Muscle layer of duodenum (tissue), 2 donors: ENCODE data around the gene FKBP4.
"Not testable (repeated sequence)": the region's sequence is repeated elsewhere in the genome, so short reads cannot be mapped to it uniquely, and the experiment has no call there.

ENCODE experiments used
- H3K27ac ChIP-seq: one replicate; pipeline ENCODE4 v1.7.0; 2013; ENCODE audit warnings: mild to moderate bottlenecking, low read length
- H3K27me3 ChIP-seq: one replicate; pipeline ENCODE4 v1.7.0; 2013; ENCODE audit warnings: low read depth, mild to moderate bottlenecking, control low read depth, low read length
- H3K36me3 ChIP-seq, 2 donors: one replicate each; pipeline ENCODE4 v1.7.0; 2013; ENCODE audit warnings: low read length in 2 of 2, control low read depth in 1 of 2, mild to moderate bottlenecking in 1 of 2; ENCODE audit not compliant: insufficient read depth in 2 of 2, control insufficient read depth in 1 of 2
- H3K4me1 ChIP-seq, 2 donors: one replicate each; pipeline ENCODE4 v1.7.0; 2013; ENCODE audit warnings: low read length in 2 of 2, mild to moderate bottlenecking in 2 of 2, control low read depth in 1 of 2, moderate library complexity in 1 of 2; ENCODE audit not compliant: insufficient read depth in 2 of 2, control insufficient read depth in 1 of 2
- H3K4me3 ChIP-seq, 2 donors: one replicate each; pipeline ENCODE4 v1.7.0; 2013; ENCODE audit warnings: low read length in 2 of 2, low read depth in 1 of 2, mild to moderate bottlenecking in 1 of 2
- H3K9me3 ChIP-seq, 2 donors: one replicate each; pipeline ENCODE4 v1.7.0; 2013; ENCODE audit warnings: low read length in 2 of 2, control low read depth in 1 of 2, mild to moderate bottlenecking in 1 of 2; ENCODE audit not compliant: control insufficient read depth in 1 of 2
- donor health status: healthy.

The FKBP4 gene

DNA sequence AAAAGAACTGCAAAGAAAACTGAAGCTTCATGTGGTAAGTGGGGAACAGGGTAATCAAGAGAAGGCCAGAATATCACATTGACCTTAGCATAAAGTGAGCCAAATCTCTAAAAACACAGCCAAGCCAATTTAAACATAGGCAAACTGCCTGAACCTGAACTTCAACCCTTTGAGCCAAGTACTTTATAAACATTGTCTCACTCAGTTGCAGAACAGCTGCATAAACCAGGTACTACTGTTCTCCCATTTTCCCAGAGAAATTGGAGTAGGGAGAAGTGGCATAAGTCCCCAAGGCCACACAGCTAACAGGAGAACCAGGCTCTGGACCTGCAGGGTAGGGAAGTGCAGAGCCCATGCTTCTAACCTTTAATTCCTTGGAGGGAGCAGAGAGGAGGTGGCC lies 30.4 kb upstream of the FKBP4 start:
- H3K36me3 ChIP-seq: peaks cover 0 to 7% of the 10 kb centered on the region in 2 donors
- H3K4me3 ChIP-seq: no peak overlapping the region
- H3K9me3 ChIP-seq: no peaks in the 10 kb centered on the region
- no peaks in the 10 kb centered on the region for H3K27me3 ChIP-seq
- no peak overlapping the region for H3K27ac ChIP-seq
- no peaks in the 10 kb centered on the region for H3K4me1 ChIP-seq

DNA sequence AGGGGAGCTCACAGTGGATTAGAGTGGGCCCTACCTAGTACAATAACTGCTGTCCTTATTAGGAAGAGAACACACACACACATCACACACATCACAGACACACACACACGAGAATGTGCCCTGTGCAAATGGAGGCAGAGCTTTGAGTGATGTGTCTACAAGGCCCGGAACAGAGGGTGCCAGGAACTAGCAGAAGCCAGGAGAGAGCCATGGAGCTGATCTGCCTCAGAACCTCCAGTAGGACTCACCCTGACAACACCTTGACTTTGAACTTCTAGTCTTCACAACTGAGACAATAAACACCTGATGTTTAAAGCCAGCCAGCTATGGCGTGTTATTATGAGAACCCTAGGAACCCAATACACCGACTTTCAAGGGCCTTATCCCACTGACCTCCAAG lies 29.7 kb upstream of the FKBP4 start:
- Histone ChIP-seq H3K36me3 (peaks cover 0 to 7% of the 10 kb centered on the region in 2 donors), H3K4me1 (no peaks in the 10 kb centered on the region), H3K4me3 (no peak overlapping the region), H3K27ac (no peak overlapping the region), H3K9me3 (no peaks in the 10 kb centered on the region), H3K27me3 (no peaks in the 10 kb centered on the region)

DNA sequence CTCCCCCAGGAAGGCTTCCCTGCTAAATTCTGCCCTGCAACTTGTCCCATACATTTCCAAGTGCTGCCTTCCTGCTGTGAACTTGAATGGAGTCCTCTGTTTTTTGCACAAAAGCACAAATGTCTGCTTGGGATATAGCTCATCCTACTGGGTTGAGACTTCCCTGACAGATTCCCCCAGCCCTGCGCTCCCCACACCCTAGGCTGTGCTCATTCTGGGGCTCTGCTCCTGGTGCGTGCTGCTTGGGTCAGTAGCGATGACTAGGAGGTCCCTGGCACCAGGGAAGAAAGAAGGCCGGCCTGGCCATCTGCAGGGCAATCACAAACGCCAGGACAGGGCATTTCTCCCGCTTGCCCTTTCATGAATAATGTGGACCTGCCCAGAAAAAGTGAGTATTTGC lies 29.2 kb upstream of the FKBP4 start:
- Histone ChIP-seq H3K9me3 (no peaks in the 10 kb centered on the region), H3K4me3 (no peak overlapping the region), H3K27ac (no peak overlapping the region), H3K36me3 (peaks cover 0 to 7% of the 10 kb centered on the region in 2 donors), H3K27me3 (no peaks in the 10 kb centered on the region), H3K4me1 (no peaks in the 10 kb centered on the region)

DNA sequence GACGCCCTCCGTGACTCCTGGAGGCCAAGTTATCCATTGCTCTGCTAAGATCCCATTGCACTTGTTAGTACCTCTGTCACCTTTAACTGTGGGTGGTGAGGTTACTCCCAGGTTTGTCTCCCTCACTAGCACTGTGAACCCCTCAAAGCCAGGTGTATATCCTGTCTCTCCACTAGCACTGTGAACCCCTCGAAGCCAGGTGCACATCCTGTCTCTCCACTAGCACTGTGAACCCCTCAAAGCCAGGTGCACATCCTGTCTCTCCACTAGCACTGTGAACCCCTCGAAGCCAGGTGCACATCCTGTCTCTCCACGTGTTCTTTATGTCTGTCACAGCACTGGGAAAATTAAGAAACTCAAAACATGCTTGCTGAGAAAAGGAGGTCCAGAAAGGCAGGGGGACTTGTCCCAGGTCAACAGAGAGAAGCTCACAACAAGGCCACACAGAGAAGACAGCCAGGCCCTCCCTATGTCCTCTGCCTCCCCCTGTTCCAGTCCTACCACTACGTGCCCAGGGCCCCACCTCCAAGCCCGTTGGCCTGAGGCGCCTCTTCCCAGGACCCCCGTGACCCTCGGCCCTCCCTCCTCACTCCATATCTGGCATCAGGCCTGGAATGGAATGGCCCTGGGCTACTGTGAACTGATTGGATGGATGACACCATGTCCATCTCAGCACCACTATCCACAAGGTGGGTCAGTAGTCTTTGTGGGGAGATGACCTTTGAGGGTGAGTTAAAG lies 26.4 kb upstream of the FKBP4 start:
- H3K27ac ChIP-seq: no peak overlapping the region
- H3K36me3 ChIP-seq: no peaks in the 10 kb centered on the region
- no peaks in the 10 kb centered on the region for H3K27me3 ChIP-seq
- no peak overlapping the region for H3K4me3 ChIP-seq
- no peaks in the 10 kb centered on the region for H3K4me1 ChIP-seq
- H3K9me3 ChIP-seq: no peaks in the 10 kb centered on the region

DNA sequence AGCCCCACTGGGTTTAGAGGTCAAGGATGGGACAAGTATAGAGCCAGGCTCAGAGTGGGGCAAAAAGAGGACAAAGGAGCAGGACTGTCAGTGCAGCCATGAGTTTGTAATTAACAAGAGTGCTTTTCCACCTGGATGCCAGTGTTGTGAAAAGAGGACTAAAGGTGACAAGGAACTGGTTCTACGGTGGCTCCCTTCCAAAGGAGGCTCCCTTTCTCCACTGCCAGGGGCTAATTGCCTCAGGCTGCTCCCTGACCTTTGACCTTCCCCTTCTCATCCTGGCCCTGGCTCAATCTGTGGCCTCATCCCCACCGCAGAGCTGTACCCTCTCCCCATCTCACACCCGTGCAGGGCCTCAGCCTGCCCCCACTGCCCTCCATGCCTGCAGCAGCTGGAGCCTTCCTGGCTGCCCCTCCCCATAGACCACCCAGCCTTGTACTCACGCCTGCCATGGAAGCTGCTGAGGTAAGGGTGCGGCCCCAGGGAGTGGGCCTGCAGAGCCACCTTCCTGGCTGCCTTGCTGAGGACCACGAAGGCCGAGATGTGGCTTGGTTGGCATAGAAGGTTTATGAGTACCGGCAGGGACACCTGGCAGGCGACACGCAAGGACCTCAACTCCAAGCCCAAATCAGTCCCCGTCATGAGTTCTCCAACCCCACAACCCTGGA lies 24.8 kb upstream of the FKBP4 start:
- Histone ChIP-seq H3K4me1 (no peaks in the 10 kb centered on the region), H3K36me3 (no peaks in the 10 kb centered on the region), H3K27ac (no peak overlapping the region), H3K9me3 (no peaks in the 10 kb centered on the region), H3K27me3 (no peaks in the 10 kb centered on the region), H3K4me3 (no peak overlapping the region)

DNA sequence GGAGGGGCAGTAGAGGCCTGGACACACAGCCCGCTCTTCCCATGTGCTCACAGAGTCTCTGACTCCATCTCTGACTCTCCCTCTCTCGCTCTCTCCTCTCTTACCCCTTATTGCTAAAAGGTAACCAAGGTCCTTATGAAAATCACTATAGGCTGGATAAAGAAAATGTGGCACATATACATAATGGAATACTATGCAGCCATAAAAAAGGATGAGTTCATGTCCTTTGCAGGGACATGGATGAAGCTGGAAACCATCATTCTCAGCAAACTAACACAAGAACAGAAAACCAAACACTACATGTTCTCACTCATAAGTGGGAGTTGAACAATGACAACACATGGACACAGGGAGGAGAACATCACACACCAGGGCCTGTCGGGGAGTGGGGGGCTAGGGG lies 24.2 kb upstream of the FKBP4 start:
- not testable (repeated sequence) for H3K27ac ChIP-seq, H3K4me1 ChIP-seq, H3K27me3 ChIP-seq, H3K4me3 ChIP-seq, H3K9me3 ChIP-seq, H3K36me3 ChIP-seq

DNA sequence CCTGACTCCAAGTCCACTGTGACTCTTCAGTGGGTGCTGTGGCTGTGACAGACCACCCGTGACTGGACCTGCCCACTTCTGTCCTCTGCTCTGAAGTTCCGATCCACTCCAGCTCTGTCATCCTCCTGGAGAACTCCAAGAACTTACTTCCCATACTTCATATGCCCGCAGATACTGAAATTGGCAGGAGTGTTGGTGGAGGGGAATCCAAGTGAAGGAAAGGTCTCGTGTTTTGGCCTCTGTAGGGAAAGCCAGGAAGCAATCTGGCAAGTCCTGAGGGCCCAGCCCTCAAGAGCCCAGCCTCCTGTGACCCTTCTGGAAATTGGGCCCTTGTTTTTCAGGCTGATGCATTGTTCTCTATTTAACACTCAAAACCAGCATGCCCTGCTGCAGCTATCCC lies 22.4 kb upstream of the FKBP4 start:
- Histone ChIP-seq H3K4me1 (no peaks in the 10 kb centered on the region), H3K27ac (no peak overlapping the region), H3K9me3 (no peaks in the 10 kb centered on the region), H3K4me3 (no peak overlapping the region), H3K27me3 (no peaks in the 10 kb centered on the region), H3K36me3 (no peaks in the 10 kb centered on the region)

DNA sequence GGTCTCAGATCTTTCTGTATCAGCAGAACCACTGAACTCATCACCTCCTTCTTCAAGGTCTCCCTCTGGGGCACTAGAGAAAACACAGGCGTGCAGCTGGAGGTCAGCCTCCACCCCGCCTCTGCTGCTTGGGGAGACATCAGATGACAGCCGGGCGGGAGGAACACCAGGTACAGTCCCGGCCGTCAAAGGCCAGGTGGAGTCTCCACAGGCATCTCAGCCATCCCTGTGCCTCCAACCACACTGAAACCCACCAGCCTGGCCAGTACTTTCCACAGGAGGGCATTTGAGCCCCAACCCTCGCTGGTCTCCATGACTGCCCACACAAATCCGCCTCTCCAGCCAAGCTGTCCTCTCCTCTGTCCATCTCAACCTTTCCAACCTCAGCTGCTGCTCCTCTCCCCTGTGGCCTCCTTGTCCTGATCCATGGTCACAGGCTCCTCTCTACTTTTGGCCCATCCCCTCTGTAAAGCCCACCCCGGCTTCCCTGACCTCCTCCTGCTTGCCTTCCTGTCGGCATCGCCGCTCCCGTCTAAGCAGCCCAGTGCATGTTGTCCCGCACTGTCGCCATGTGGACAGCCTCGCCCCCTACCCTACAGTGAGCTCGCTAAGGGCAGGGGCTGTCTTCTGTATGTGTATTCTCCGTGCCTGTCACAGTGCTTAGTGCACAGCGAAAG lies 21.4 kb upstream of the FKBP4 start:
- H3K4me3 ChIP-seq: no peak overlapping the region
- no peaks in the 10 kb centered on the region for H3K27me3 ChIP-seq
- no peaks in the 10 kb centered on the region for H3K9me3 ChIP-seq
- H3K36me3 ChIP-seq: no peaks in the 10 kb centered on the region
- no peaks in the 10 kb centered on the region for H3K4me1 ChIP-seq
- no peak overlapping the region for H3K27ac ChIP-seq

DNA sequence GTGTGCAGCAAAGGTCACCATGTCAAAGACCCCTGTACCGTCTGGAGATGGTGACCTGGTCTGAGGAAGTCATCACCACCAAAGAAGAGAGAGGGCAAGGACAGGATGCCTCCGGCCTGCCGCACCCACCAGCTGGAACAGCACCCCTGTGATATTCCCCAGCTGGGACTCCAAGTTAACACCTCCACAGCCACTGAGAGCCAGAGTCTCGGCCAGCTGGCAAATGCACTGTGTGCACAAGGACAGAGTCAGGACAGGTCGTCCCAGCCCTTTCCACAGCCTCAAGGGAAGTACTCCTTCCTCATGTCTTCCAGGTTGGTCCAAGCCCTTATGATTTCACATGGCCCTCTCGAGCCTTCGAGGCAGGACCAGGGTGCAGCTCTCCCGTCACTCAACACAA lies 19.3 kb upstream of the FKBP4 start:
- Histone ChIP-seq H3K9me3 (no peaks in the 10 kb centered on the region), H3K4me1 (no peaks in the 10 kb centered on the region), H3K27ac (no peak overlapping the region), H3K36me3 (no peaks in the 10 kb centered on the region), H3K4me3 (no peak overlapping the region), H3K27me3 (no peaks in the 10 kb centered on the region)

DNA sequence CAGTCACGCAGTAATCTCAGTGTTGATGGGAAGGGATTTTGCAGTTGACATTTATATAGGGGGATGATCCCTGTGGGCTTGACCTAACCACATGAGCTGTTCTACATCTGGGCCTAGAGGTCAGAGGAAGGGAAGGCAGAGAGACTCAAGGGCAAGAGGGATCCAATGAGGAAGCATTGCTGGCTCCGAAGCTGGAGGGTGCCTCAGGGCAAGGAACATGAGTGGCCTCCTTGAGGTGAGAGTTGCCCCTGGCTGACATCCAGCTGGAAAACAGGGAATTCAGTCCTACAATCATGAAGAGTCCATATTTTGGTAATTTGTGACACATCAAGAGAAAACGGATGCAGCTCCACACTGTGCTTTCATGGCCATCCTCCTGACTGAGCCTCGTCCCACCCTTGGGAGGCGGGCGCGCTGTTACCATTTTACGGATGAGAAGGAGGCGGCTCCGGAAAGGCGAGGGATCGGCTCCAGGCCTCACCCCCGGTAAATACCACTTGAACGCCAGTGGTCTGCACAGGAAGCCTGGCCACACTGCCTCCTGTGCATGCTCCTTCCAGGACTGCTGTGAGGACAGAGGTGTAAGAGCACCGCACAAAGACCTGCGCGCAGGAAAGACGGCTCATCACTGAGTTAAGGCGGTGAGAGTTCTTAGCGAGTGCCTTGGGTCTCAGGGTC lies 18.5 kb upstream of the FKBP4 start:
- H3K4me1 ChIP-seq: no peaks in the 10 kb centered on the region

DNA sequence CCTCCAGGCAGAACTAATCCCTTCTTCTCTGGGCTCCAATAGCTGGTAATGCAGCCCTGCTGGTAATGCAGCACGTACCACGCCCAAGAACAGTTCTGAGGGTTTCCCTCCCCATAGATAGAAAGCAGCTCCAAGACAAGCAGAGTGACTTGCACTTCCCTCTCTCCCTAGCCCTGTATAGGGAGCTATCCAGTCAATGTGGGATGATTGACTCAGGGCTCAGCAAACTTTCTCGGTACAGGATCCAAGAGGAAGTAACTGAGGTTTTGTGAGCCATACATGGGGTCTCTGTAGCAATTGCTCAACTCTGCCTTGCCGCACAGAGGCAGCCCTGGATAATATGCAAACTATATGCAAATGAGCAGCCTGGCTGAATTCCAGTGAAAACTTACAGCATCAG lies 15.5 kb upstream of the FKBP4 start:
- no peak overlapping the region for H3K4me3 ChIP-seq
- H3K4me1 ChIP-seq: peaks cover 0 to 10% of the 10 kb centered on the region in 2 donors
- H3K9me3 ChIP-seq: no peaks in the 10 kb centered on the region
- H3K36me3 ChIP-seq: no peaks in the 10 kb centered on the region
- no peak overlapping the region for H3K27ac ChIP-seq
- peaks cover 6% of the 10 kb centered on the region for H3K27me3 ChIP-seq

More for the DNA sequence above, 18.5 kb upstream of the FKBP4 start:
- Histone ChIP-seq H3K27me3 (no peaks in the 10 kb centered on the region), H3K4me3 (no peak overlapping the region), H3K9me3 (no peaks in the 10 kb centered on the region), H3K27ac (no peak overlapping the region), H3K36me3 (no peaks in the 10 kb centered on the region)
